HCT116 (cell line): ENCODE results near the gene ARSG. TPM values are rescaled to one million over a fixed set of nuclear protein-coding genes. Genes with fewer than 3 reads are reported as not detected.

ENCODE experiments used
- ATAC-seq: fragments of 200-7000 bp; cut with Tn5 transposase; 2 replicates; pipeline ENCODE4 v1.9.1; 2020; ENCODE audit warnings: mild to moderate bottlenecking, moderate library complexity
- BruUV-seq: library from RNA; stranded (reverse); fragments of 400-500 nt; replicated peaks from 2 replicates; lab custom pipeline; 2021; lab: Mats Ljungman, UMichigan
- CTCF ChIA-PET: fragments of 300-600 bp; sonication (Branson Sonifier 250); formaldehyde crosslinking; loops from one replicate; lab custom pipeline; 2021; ENCODE audit warnings: antibody characterized with exemption; lab: Charles Lee
- POLR2A ChIA-PET: fragments of 300-600, 350-600 bp; sonication (Branson Sonifier 250); formaldehyde crosslinking; loops from one replicate; lab custom pipeline; 2021; ENCODE audit warnings: antibody characterized with exemption; lab: Charles Lee
- RAD21 ChIA-PET, 2 experiments: fragments of 300-600 bp; sonication (Branson Sonifier 250); formaldehyde crosslinking; loops; one replicate each; lab custom pipeline; 2023; ENCODE audit warnings: low total read pairs in 2 of 2; ENCODE audit not compliant: uncharacterized antibody in 2 of 2, unreplicated experiment in 2 of 2, low non-redundant PET in 1 of 2; lab: Charles Lee
- DNase-seq: peaks from one replicate; pipeline ENCODE4 v3.0.0-alpha.2; 2010; ENCODE audit warnings: low read depth, low spot score
- H2AFZ ChIP-seq: fragments of 200-600 bp; shearing (Covaris generic), sonication (generic); 2 replicates; pipeline ENCODE4 v1.6.1; 2017; ENCODE audit warnings: low read depth, mixed run types, mixed read lengths, antibody characterized with exemption, low read length; ENCODE audit not compliant: poor library complexity, severe bottlenecking
- H3K27ac ChIP-seq: 2 replicates; pipeline ENCODE4 v1.5.1; 2012; ENCODE audit warnings: low read depth, low read length
- H3K27me3 ChIP-seq: fragments of 200-600 bp; sonication (generic); 2 replicates; pipeline ENCODE4 v1.6.1; 2016; ENCODE audit warnings: mixed run types, low read length, mixed read lengths; ENCODE audit not compliant: insufficient read depth
- H3K36me3 ChIP-seq, 2 experiments: fragments of 200-500 bp in 1 of 2; fragments of 200-600 bp in 1 of 2; sonication (Bioruptor generic) in 1 of 2; sonication (generic) in 1 of 2; 2 replicates each; pipeline versions ENCODE4 v1.5.1 to v1.6.1; 2014 to 2016; ENCODE audit warnings: low read length in 2 of 2, inconsistent platforms in 1 of 2, mixed read lengths in 1 of 2, mixed run types in 1 of 2; ENCODE audit not compliant: insufficient read depth in 2 of 2, control insufficient read depth in 1 of 2
- H3K4me1 ChIP-seq, 2 experiments: fragments of 200-600 bp in 1 of 2; sonication (generic) in 1 of 2; 2 replicates each; pipeline versions ENCODE4 v1.5.1 to v1.6.1; 2012 to 2017; ENCODE audit warnings: low read length in 2 of 2, inconsistent platforms in 1 of 2, mild to moderate bottlenecking in 1 of 2, mixed read lengths in 1 of 2, mixed run types in 1 of 2, moderate library complexity in 1 of 2; ENCODE audit not compliant: insufficient read depth in 2 of 2, control insufficient read depth in 1 of 2
- H3K4me2 ChIP-seq: fragments of 200-600 bp; sonication (generic); 2 replicates; pipeline ENCODE4 v1.6.1; 2017; ENCODE audit warnings: mixed run types, low read length, mixed read lengths
- H3K4me3 ChIP-seq, 2 experiments: fragments of 200-600 bp in 1 of 2; sonication (generic) in 1 of 2; replicated peaks in 1 of 2; 2 replicates each; pipeline ENCODE4 v1.5.1; 2011 to 2016; ENCODE audit warnings: low read length in 2 of 2, control low read depth in 1 of 2, low read depth in 1 of 2, mild to moderate bottlenecking in 1 of 2, mixed read lengths in 1 of 2, mixed run types in 1 of 2
- H3K79me2 ChIP-seq: fragments of 200-600 bp; sonication (generic); 2 replicates; pipeline ENCODE4 v1.6.1; 2017; ENCODE audit warnings: mild to moderate bottlenecking, mixed run types, low read length, moderate library complexity, mixed read lengths; ENCODE audit not compliant: insufficient read depth
- H3K9ac ChIP-seq: fragments of 200-600 bp; sonication (generic); 2 replicates; pipeline ENCODE4 v1.6.1; 2016; ENCODE audit warnings: low read length, mixed read lengths
- H3K9me2 ChIP-seq: fragments of 200-600 bp; sonication (generic), shearing (Covaris generic); 2 replicates; pipeline ENCODE4 v1.6.1; 2017; ENCODE audit warnings: mixed run types, mild to moderate bottlenecking, moderate library complexity; ENCODE audit not compliant: insufficient read depth
- H3K9me3 ChIP-seq, 2 experiments: fragments of 200-500 bp in 1 of 2; fragments of 200-600 bp in 1 of 2; sonication (Bioruptor generic) in 1 of 2; sonication (generic) in 1 of 2; 2 replicates each; pipeline ENCODE4 v1.6.1; 2014 to 2017; ENCODE audit warnings: low read length in 2 of 2, mixed read lengths in 2 of 2, inconsistent platforms in 1 of 2, low read depth in 1 of 2, mild to moderate bottlenecking in 1 of 2, mixed run types in 1 of 2, moderate library complexity in 1 of 2; ENCODE audit not compliant: control insufficient read depth in 1 of 2, insufficient read depth in 1 of 2
- H4K20me1 ChIP-seq: fragments of 200-600 bp; sonication (generic), shearing (Covaris generic); 2 replicates; pipeline ENCODE4 v1.6.1; 2017; ENCODE audit warnings: mixed run types, mild to moderate bottlenecking, moderate library complexity; ENCODE audit not compliant: insufficient read depth
- CBX3 ChIP-seq: IDR thresholded peaks from 2 replicates; pipeline ENCODE4 v1.6.1; 2012; ENCODE audit warnings: low read depth
- EGR1 ChIP-seq: IDR thresholded peaks from 2 replicates; pipeline ENCODE4 v1.6.1; 2012; ENCODE audit warnings: low read depth
- ELF1 ChIP-seq: IDR thresholded peaks from 2 replicates; pipeline ENCODE4 v1.6.1; 2012; ENCODE audit warnings: low read depth, borderline replicate concordance
- FOSL1 ChIP-seq: IDR thresholded peaks from 2 replicates; pipeline ENCODE4 v1.6.1; 2012; ENCODE audit warnings: low read depth
- JUND ChIP-seq: IDR thresholded peaks from 2 replicates; pipeline ENCODE4 v1.6.1; 2012
- POLR2AphosphoS5 ChIP-seq: IDR thresholded peaks from 2 replicates; pipeline ENCODE4 v1.6.1; 2011; ENCODE audit warnings: mild to moderate bottlenecking, low read depth, low read length, moderate library complexity
- SIN3A ChIP-seq: IDR thresholded peaks from 2 replicates; pipeline ENCODE4 v1.6.1; 2012; ENCODE audit warnings: low read depth
- SRF ChIP-seq: IDR thresholded peaks from 2 replicates; pipeline ENCODE4 v1.6.1; 2012; ENCODE audit warnings: low read depth
- YY1 ChIP-seq: IDR thresholded peaks from 2 replicates; pipeline ENCODE4 v1.6.1; 2011; ENCODE audit warnings: low read length, low read depth, moderate library complexity, mild to moderate bottlenecking; ENCODE audit not compliant: insufficient replicate concordance; ENCODE audit errors: extremely low read depth
- ZBTB33 ChIP-seq: IDR thresholded peaks from 2 replicates; pipeline ENCODE4 v1.6.1; 2011; ENCODE audit warnings: mild to moderate bottlenecking, low read length, moderate library complexity; ENCODE audit not compliant: insufficient replicate concordance; ENCODE audit errors: extremely low read depth
- ZNF274 ChIP-seq: fragments of 200-500 bp; sonication (Bioruptor generic); IDR thresholded peaks from 2 replicates; pipeline ENCODE4 v1.6.1; 2014; ENCODE audit warnings: mild to moderate bottlenecking, low read depth, low read length, inconsistent platforms
- intact Hi-C: fragments of 100-400 bp; cut with micrococcal nuclease; formaldehyde crosslinking; loops from 2 replicates; pipeline ENCODE4 v1.10.0; 2022
- total RNA-seq: library from RNA; stranded (reverse); gene quantifications from one replicate; pipeline ENCODE4 v1.2.1, GENCODE V29; 2021; ENCODE audit not compliant: unreplicated experiment
- TF ChIP-seq, protein P1 (sequence below): IDR thresholded peaks from 2 replicates; pipeline ENCODE4 v1.6.1; 2012; ENCODE audit warnings: low read depth
- TF ChIP-seq, protein P2 (sequence below): IDR thresholded peaks from 2 replicates; pipeline ENCODE4 v1.6.1; 2012
- TF ChIP-seq, protein P3 (sequence below): IDR thresholded peaks from 2 replicates; pipeline ENCODE4 v1.6.1; 2012
- TF ChIP-seq, protein P4 (sequence below), 3 experiments: fragments of 200-600 bp in 1 of 3; sonication (generic) in 1 of 3; IDR thresholded peaks in 2 of 3; conservative IDR thresholded peaks in 1 of 3; 2 replicates each; pipeline ENCODE4 v1.5.1; 2012 to 2017; ENCODE audit warnings: low read depth in 2 of 3, low read length in 2 of 3, antibody characterized with exemption in 1 of 3, borderline replicate concordance in 1 of 3, control low read depth in 1 of 3, mild to moderate bottlenecking in 1 of 3, mixed read lengths in 1 of 3, mixed run types in 1 of 3, moderate library complexity in 1 of 3; ENCODE audit not compliant: insufficient read depth in 1 of 3

Gene ARSG
- total RNA-seq, 1 experiment from 2014 or later, result 17.1 TPM

GRCh38 chr17:68296217-68297191 lies 5.2 kb downstream of the ARSG start (continued):
- TF ChIP-seq, protein P1, sequence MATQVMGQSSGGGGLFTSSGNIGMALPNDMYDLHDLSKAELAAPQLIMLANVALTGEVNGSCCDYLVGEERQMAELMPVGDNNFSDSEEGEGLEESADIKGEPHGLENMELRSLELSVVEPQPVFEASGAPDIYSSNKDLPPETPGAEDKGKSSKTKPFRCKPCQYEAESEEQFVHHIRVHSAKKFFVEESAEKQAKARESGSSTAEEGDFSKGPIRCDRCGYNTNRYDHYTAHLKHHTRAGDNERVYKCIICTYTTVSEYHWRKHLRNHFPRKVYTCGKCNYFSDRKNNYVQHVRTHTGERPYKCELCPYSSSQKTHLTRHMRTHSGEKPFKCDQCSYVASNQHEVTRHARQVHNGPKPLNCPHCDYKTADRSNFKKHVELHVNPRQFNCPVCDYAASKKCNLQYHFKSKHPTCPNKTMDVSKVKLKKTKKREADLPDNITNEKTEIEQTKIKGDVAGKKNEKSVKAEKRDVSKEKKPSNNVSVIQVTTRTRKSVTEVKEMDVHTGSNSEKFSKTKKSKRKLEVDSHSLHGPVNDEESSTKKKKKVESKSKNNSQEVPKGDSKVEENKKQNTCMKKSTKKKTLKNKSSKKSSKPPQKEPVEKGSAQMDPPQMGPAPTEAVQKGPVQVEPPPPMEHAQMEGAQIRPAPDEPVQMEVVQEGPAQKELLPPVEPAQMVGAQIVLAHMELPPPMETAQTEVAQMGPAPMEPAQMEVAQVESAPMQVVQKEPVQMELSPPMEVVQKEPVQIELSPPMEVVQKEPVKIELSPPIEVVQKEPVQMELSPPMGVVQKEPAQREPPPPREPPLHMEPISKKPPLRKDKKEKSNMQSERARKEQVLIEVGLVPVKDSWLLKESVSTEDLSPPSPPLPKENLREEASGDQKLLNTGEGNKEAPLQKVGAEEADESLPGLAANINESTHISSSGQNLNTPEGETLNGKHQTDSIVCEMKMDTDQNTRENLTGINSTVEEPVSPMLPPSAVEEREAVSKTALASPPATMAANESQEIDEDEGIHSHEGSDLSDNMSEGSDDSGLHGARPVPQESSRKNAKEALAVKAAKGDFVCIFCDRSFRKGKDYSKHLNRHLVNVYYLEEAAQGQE, result no peak
- TF ChIP-seq SRF (no peak), JUND (no peak), FOSL1 (no peak), SIN3A (no peak)

DNA sequence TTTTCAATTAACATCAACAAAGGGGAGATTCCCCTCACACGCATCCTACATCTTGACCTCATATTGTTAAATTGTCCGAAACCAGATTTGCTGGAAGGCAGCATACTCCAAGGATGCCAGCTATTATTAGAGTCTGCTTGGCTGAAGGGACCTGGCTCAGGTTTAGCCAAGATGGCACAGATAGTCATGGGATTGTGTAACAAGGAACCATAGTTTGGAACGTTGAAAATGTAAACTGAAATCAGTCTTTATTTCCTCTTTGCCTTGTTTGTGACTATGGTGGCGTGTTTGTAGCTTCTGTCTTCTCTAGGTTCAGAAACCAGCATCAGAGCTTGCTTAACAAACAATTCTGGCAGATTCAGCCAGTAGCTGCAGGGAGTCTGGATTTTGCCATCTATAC lies 5.9 kb downstream of the ARSG start:
- Histone ChIP-seq H2AFZ (no peak overlapping the region), H3K4me3 (no peak overlapping the region), H4K20me1 (no peaks in the 10 kb centered on the region), H3K27ac (no peak overlapping the region), H3K9ac (no peak overlapping the region), H3K79me2 (0 out of 2 replicates have a peak, but pooled peaks cover 12% of the 10 kb centered on the region), H3K4me2 (no peak overlapping the region), H3K27me3 (no peaks in the 10 kb centered on the region), H3K4me1 (peaks cover 30 to 33% of the 10 kb centered on the region in 2 experiments), H3K9me2 (no peaks in the 10 kb centered on the region), H3K36me3 (no peaks in the 10 kb centered on the region), H3K9me3 (no peaks in the 10 kb centered on the region)
- CTCF ChIA-PET, result no interaction called here
- RAD21 ChIA-PET, result no interaction called here
- intact Hi-C loops, result no loop called here
- POLR2A ChIA-PET, result no interaction called here
- no TSS peak for BruUV-seq
- DNase-seq (no peak), ATAC-seq (no peak)
- TF ChIP-seq, protein P2, sequence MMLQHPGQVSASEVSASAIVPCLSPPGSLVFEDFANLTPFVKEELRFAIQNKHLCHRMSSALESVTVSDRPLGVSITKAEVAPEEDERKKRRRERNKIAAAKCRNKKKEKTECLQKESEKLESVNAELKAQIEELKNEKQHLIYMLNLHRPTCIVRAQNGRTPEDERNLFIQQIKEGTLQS, result no peak
- TF ChIP-seq POLR2AphosphoS5, result no peak
- TF ChIP-seq, protein P3, sequence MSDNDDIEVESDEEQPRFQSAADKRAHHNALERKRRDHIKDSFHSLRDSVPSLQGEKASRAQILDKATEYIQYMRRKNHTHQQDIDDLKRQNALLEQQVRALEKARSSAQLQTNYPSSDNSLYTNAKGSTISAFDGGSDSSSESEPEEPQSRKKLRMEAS, result no peak
- no peak for TF ChIP-seq ELF1
- TF ChIP-seq SIN3A, result no peak
- TF ChIP-seq, protein P4, sequence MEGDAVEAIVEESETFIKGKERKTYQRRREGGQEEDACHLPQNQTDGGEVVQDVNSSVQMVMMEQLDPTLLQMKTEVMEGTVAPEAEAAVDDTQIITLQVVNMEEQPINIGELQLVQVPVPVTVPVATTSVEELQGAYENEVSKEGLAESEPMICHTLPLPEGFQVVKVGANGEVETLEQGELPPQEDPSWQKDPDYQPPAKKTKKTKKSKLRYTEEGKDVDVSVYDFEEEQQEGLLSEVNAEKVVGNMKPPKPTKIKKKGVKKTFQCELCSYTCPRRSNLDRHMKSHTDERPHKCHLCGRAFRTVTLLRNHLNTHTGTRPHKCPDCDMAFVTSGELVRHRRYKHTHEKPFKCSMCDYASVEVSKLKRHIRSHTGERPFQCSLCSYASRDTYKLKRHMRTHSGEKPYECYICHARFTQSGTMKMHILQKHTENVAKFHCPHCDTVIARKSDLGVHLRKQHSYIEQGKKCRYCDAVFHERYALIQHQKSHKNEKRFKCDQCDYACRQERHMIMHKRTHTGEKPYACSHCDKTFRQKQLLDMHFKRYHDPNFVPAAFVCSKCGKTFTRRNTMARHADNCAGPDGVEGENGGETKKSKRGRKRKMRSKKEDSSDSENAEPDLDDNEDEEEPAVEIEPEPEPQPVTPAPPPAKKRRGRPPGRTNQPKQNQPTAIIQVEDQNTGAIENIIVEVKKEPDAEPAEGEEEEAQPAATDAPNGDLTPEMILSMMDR (IDR thresholded peaks at IDR 0.05 in 2 of 3, conservative IDR thresholded peaks at IDR 0.05 in 1 of 3; ENCODE audit: borderline replicate concordance in 1 of 3, insufficient read depth in 1 of 3, low read depth in 2 of 3, low read length in 2 of 3), result no peak
- TF ChIP-seq ZBTB33, result no peak
- TF ChIP-seq SRF, result no peak
- TF ChIP-seq YY1, result no peak
- no peak for TF ChIP-seq CBX3
- no peak for TF ChIP-seq ZNF274
- no peak for TF ChIP-seq EGR1
